T-helper 2 cell treated with Interferon-gamma antibody and Interleukin-4, amounts not matched to agents 100 ng/mL and 5 ng/mL, for 36 hours (primary cell): Measurements from ENCODE around the gene CCDC144A. TPM values are rescaled to one million over a fixed set of nuclear protein-coding genes. Genes with fewer than 3 reads are reported as not detected.
"Not testable (repeated sequence)": the region's sequence is repeated elsewhere in the genome, so short reads cannot be mapped to it uniquely, and the experiment has no call there.

Experiments
- intact Hi-C: fragments of 100-400 bp; cut with micrococcal nuclease; formaldehyde crosslinking; loops from one replicate; pipeline ENCODE4 v1.15.1; 2023
- total RNA-seq: library from RNA; stranded (reverse); gene quantifications from 2 replicates; pipeline ENCODE4 v1.2.3, GENCODE V29; 2022

The CCDC144A gene
- total RNA-seq, 1 donor from 2014 or later: 2.8 TPM

DNA sequence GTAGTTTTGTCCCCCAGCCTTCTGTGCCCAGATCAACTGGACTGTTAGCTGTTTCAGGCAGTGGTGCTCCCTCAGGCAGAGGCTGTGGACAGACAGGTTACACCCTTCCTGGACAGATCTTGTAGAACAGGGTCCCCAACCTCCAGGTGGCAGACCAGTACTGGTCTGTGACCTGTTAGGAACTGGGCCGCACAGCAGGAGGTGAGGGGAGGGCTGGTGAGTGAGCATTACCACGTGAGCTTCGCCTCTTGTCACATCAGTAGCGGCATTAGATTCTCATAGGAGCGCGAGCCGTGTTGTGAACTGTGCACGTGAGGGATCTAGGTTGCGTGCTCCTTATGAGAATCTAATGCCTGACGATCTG lies 61.9 kb downstream of the CCDC144A start:
- intact Hi-C loops: not testable (repeated sequence)

GRCh38 chr17:16757520-16757919 lies 67.5 kb downstream of the CCDC144A start:
- intact Hi-C loops: not testable (repeated sequence)

- intact Hi-C loops: not testable (repeated sequence)
Measured at GRCh38 chr17:16758177-16758576, 68.1 kb downstream of the CCDC144A start.

DNA sequence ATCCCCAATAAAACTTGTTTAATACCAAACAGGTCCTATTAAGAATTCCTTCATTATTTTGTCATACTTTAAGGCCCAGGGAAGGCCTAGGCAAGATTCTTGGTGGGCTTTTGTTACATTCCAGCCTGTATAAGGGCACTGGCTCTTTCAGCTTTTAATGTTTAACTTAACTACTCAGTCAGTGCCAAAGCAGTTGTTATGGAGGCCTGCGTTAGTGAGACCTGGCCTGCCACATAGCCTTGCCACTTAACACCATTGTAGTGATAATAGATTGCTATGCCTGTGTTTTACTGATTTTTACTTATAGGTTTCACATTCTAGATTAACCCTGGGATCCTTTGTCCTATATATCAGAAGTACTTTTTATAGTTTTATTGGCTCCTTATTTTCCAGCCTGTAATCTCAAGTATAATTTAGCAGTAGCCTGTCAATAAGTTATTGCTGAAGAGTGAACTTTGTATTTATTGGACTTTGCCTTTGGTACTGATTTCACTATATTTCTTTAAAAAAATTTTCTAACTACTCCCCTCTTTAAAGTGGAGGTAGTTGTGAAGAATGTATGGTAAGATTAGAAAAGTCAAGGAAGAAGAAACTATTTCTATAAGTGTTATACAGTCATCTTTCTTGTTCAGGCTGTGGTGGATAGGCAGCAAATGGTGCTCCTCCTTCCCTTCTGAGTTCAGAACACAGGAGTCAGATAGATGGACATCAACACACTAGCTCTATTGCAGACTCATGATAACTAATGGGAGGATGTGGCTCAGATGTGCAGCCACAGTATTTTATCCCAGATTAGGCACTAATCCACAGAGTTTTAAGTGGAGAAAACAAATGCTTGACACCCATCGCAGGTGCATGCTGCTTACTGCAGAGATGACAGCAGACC lies 78.5 kb downstream of the CCDC144A start:
- intact Hi-C loops: not testable (repeated sequence)

GRCh38 chr17:16772394-16773145 lies 82.5 kb downstream of the CCDC144A start:
- intact Hi-C loops: not testable (repeated sequence)

- intact Hi-C loops: not testable (repeated sequence)
Measured at GRCh38 chr17:16773146-16773522, 83.1 kb downstream of the CCDC144A start.

DNA sequence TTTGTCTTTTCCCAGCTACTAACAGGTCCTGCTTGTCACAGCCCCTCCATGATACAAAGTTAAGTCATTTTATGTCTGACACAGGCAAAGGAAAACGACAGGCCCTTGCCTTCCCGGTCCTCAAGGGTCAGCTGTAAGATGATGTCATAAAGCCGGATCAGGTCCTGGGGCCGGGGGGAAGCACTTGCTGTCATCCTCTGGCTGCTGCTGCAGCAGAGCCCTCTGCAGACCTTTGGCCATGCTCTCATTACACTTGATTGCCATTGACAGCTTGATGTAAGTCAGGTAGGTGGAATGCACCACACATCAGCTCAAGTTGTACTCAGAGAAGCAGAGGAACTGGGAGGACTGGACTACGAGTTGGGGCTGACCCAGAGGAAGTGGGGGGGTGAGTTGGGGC lies 97.8 kb downstream of the CCDC144A start:
- intact Hi-C loops: not testable (repeated sequence)

DNA sequence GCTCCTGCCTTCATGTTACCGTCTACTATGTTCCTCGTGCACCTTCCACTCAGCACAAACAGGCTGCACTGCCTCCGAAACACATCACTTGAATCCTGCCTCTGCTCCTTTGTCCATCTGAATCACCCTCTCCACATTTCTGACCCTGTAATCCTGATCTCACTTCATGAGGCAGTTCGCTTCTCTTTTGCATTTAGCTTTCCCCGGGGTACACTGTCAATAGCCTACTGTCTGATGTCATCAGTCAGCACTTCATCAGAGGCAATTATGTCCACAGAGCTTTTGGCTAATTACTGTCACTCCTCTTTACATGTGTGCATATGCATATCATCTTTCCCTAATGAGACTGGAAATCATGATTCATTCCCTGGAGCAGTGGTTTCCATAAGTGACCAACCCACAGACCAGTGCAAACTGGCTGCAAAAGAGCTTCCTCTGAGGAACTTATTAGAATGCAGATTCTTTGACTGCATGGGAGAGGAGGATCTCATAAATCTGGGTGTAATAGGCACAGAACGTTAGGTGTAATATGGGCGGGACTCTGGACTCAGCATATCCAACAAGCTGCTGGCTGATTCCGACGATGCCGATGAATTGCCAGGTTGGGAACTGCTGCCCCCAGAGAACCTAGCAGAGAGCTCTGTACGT lies 99.0 kb downstream of the CCDC144A start:
- intact Hi-C loops: not testable (repeated sequence)

DNA sequence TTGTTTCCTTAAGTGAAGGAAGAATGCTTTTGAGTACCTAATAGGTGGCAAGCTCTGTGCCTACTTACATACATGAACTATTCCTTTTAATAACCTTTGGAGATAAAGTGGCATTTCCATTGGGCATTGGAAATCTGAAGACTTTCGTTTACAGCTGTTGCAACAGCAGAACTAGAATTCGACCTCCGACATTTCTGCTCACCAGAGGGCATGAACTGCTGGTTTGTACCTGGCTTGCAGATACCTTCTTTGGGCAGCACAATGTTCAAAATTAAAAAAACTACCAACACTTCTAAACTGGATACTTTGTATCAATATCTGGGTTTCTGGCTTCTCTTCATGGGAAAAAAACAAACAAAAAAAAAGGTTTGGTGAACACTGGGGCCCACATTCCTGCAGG lies 99.6 kb downstream of the CCDC144A start:
- intact Hi-C loops: not testable (repeated sequence)

GRCh38 chr17:16790313-16790871 lies 100.4 kb downstream of the CCDC144A start:
- intact Hi-C loops: not testable (repeated sequence)

- intact Hi-C loops: not testable (repeated sequence)
Measured at GRCh38 chr17:16794215-16794614, 104.2 kb downstream of the CCDC144A start.

GRCh38 chr17:16795894-16796293 lies 105.9 kb downstream of the CCDC144A start:
- intact Hi-C loops: not testable (repeated sequence)

DNA sequence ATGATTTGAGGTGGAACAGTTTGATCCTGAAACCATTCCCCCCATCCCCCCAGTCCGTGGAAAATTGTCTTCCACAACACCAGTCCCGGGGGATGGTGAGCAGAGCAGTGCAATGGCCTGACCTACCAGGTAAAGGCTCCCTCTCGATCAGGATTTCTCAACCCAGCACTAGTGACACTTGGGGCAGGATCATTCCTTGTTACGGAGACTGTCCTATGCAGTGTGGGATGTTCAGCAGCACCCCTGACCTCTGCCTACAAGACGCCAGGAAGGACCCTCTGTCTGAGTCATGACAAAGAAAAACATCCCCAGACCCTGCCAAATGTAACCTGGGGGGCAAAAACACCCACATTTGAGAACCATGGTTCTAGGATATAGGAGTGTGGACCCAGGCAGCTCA lies 114.8 kb downstream of the CCDC144A start:
- intact Hi-C loops: not testable (repeated sequence)

DNA sequence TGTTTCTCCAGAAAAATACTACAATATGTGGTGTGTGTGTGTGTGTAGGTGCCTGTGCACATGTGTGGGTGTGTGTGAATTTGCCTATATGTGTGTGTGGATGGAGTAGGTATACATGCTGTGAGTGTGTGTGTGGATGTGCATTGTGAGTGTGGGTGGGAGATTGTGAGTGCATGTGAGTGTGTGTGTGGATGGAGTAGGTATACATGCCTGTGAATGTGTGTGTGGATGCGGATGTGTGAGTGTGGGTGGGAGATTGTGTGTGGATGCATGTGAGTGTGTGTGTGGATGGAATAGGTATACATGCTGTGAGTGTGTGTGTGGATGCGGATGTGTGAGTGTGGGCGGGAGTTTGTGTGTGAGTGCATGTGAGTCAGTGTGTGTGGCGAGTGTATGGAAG lies 116.6 kb downstream of the CCDC144A start:
- intact Hi-C loops: not testable (repeated sequence)

GRCh38 chr17:16807620-16808019 lies 117.6 kb downstream of the CCDC144A start:
- intact Hi-C loops: not testable (repeated sequence)

DNA sequence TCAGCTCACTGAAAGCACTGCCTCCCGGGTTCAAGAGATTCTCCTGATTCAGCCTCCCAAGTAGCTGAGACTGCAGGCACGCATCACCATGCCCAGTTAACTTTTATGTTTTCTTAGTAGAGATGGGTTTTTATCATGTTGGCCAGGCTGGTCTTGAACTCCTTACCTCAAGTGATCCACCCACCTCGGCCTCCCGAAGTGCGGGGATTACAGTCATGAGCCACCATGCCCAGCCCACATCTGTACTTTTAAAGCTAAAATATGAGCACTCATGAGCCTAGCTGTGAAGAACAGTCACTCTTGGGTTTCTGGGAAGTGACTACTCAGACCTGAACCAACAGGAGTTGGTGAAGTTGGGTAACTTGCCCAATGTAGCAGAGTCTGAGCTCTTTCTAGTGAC lies 120.2 kb downstream of the CCDC144A start:
- intact Hi-C loops: not testable (repeated sequence)

- intact Hi-C loops: not testable (repeated sequence)
Measured at GRCh38 chr17:16812126-16812525, 122.1 kb downstream of the CCDC144A start.

GRCh38 chr17:16814439-16814838 lies 124.4 kb downstream of the CCDC144A start:
- intact Hi-C loops: no loop called here

DNA sequence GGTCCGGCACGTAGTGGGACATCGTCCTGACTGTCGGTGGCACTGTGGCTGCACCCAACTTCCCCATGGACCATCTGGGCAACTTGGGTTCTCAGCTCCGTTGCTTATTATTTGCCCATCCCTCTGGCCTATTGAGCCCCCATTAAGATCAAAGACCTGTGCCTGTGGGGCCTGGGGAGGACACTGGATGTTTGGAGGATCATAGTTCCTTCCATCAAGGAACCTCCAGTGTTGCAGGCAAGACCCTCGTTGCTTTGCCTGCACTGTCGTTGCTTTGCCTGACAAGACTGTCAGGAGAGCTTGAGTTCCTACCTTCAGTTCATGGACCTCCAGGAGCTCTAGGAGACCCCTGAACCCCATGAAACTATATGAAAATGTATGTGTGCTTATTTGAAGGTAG lies 127.2 kb downstream of the CCDC144A start:
- intact Hi-C loops: no loop called here

DNA sequence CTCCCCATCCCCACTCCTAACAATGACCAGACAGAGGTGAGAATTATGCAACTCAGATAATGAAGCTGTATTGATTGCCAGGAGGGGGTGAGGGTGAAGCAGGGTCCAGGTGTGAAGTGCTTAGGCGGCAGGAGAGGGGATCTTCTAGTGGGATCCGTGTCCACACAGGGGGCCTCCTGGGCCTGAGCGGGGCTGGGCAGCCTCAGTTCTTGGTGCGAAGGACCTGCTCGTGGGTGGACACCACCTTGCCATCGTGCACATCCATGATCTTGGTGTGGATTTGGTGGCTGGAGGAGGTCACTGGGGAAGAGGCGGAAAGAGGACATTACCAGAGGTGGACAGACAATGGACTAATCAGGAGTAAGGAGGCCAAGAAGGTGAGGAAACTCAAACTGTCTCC lies 127.9 kb downstream of the CCDC144A start:
- intact Hi-C loops: not testable (repeated sequence)

DNA sequence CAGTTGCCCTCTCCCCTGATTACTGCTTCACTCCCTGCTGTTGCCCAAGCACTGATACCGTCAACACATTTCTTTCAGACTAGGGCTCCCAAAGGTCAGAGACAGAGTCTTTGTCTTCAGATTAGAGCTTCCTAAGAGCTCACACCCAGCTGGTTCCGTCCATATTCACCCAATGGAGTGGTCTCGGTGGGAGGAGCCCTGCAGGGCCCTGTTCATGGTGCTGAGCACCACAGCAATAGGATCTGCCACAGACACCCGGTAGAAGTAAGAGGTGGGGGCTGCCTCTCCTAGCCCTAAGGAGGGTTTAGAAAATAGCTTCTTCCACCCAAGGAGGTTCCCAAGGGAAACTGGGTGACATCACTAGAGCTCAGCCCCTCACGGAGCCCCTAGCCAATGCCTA lies 128.3 kb downstream of the CCDC144A start:
- intact Hi-C loops: no loop called here
